OCI-LY3 (cell line): ENCODE measurements around the gene TNS3.

Experiments used
- CTCF ChIP-seq: fragments of 200-600, 300-600 bp; sonication (generic); IDR thresholded peaks from 2 replicates; pipeline ENCODE4 v1.5.1; 2014; ENCODE audit warnings: antibody characterized with exemption, low read length, low read depth
- EZH2phosphoT487 ChIP-seq: fragments of 200-600 bp; shearing (Covaris generic); IDR thresholded peaks from 2 replicates; pipeline ENCODE4 v1.6.1; 2018; ENCODE audit warnings: antibody characterized with exemption, mixed run types, low read depth

GRCh38 chr7:47581804-47582763 is at the start of gene TNS3:
- TF ChIP-seq CTCF (peak; percentile 6), EZH2phosphoT487 (no peak)
